LNCaP clone FGC (cell line): ENCODE results near the gene HCN2.
A peak's percentile ranks its signal among the peaks of the same experiment; 100 is the strongest.
"Not testable (repeated sequence)": the region's sequence is repeated elsewhere in the genome, so short reads cannot be mapped to it uniquely, and the experiment has no call there.

ENCODE experiments used
- DNase-seq: peaks from one replicate; pipeline ENCODE4 v3.0.0-alpha.2; 2011; ENCODE audit warnings: low read depth
- H3K4me3 ChIP-seq: 2 replicates; pipeline ENCODE4 v1.5.1; 2011; ENCODE audit warnings: mild to moderate bottlenecking, low read depth, low read length, control low read depth
- CTCF ChIP-seq: IDR thresholded peaks from 2 replicates; pipeline ENCODE4 v1.5.1; 2012; ENCODE audit warnings: mild to moderate bottlenecking; ENCODE audit not compliant: control insufficient read depth, insufficient read depth; ENCODE audit errors: extremely low read depth

The HCN2 gene

GRCh38 chr19:582497-583197 is 7.0 kb upstream of the HCN2 start:
- DNase-seq: no peak
- no peak for TF ChIP-seq CTCF
- H3K4me3 ChIP-seq: no peak overlapping the region

GRCh38 chr19:583198-583967 is 6.3 kb upstream of the HCN2 start:
- no peak overlapping the region for H3K4me3 ChIP-seq
- no peak for DNase-seq
- no peak for TF ChIP-seq CTCF

GRCh38 chr19:583968-584239 is 5.8 kb upstream of the HCN2 start:
- no peak for DNase-seq
- no peak overlapping the region for H3K4me3 ChIP-seq
- no peak for TF ChIP-seq CTCF

GRCh38 chr19:584240-585001 is 5.3 kb upstream of the HCN2 start:
- no peak for DNase-seq
- H3K4me3 ChIP-seq: no peak overlapping the region
- peak; percentile 71 for TF ChIP-seq CTCF

GRCh38 chr19:585146-585545 is 4.5 kb upstream of the HCN2 start:
- not testable (repeated sequence) for DNase-seq, H3K4me3 ChIP-seq

- H3K4me3 ChIP-seq: no peak overlapping the region
- DNase-seq: no peak
- no peak for TF ChIP-seq CTCF
These were observed 4.0 kb upstream of the HCN2 start for GRCh38 chr19:585551-586110.

GRCh38 chr19:588093-588740 is 1.5 kb upstream of the HCN2 start:
- TF ChIP-seq CTCF: peak; percentile 40
- DNase-seq: no peak

More at GRCh38 chr19:588093-588740, 1.5 kb upstream of the HCN2 start:
- H3K4me3 ChIP-seq: no peak overlapping the region
